Urinary bladder (tissue), 4 donors: ENCODE data around the gene SCUBE3. TPM values are rescaled to one million over a fixed set of nuclear protein-coding genes. Genes with fewer than 3 reads are reported as not detected.

Experiments used
- DNase-seq: peaks from one replicate; pipeline ENCODE4 v3.0.0-alpha.2; 2015; ENCODE audit errors: extremely low spot score
- H3K27ac ChIP-seq: one replicate; pipeline ENCODE4 v1.5.1; 2013; ENCODE audit warnings: low read depth, mild to moderate bottlenecking, moderate library complexity
- H3K36me3 ChIP-seq: one replicate; pipeline ENCODE4 v1.6.1; 2013; ENCODE audit warnings: mild to moderate bottlenecking, moderate library complexity; ENCODE audit not compliant: insufficient read depth
- H3K4me1 ChIP-seq: one replicate; pipeline ENCODE4 v1.6.1; 2013; ENCODE audit warnings: mild to moderate bottlenecking, moderate library complexity; ENCODE audit not compliant: insufficient read depth
- H3K4me3 ChIP-seq: one replicate; pipeline ENCODE4 v1.5.1; 2013; ENCODE audit warnings: low read depth, low read length
- WGBS: extraction: QIAGEN DNeasy Blood & Tissue Kit; methylation state at CpG from one replicate; pipeline ENCODE4 v1.1.7; 2013; 5-methylcytosine and 5-hydroxymethylcytosine counted together
- polyA plus RNA-seq: library from polyadenylated mRNA; stranded (reverse); fragments of 200-250 nt; gene quantifications from one replicate; pipeline ENCODE4 v1.2.3, GENCODE V29; 2013
- total RNA-seq: library from RNA; depleted of rRNA; stranded (reverse); fragments of >200 nt; gene quantifications from one replicate; pipeline ENCODE4 v1.2.3, GENCODE V29; 2014
- donor health status: healthy with polysubstance abuse.
- donor health status: healthy.

Gene SCUBE3
- total and polyA plus RNA-seq, 2 donors, result 3.9 to 8.4 TPM

GRCh38 chr6:35262596-35262995 is 48.8 kb downstream of the SCUBE3 start:
- H3K4me1 ChIP-seq, result peaks cover 2% of the 10 kb centered on the region
- H3K36me3 ChIP-seq, result no peaks in the 10 kb centered on the region
- H3K27ac ChIP-seq, result no peak overlapping the region
- no peak for DNase-seq
- no peak overlapping the region for H3K4me3 ChIP-seq
- 64% methylated on average over 2 of the region's 2 CpGs for WGBS

GRCh38 chr6:35264550-35265274 is 51.0 kb downstream of the SCUBE3 start:
- no peak for DNase-seq
- no peaks in the 10 kb centered on the region for H3K4me1 ChIP-seq
- no peak overlapping the region for H3K4me3 ChIP-seq
- H3K27ac ChIP-seq, result no peak overlapping the region
- H3K36me3 ChIP-seq, result no peaks in the 10 kb centered on the region

- WGBS, result 90% methylated on average over 2 of the region's 2 CpGs
- H3K27ac ChIP-seq, result no peak overlapping the region
- no peak overlapping the region for H3K4me3 ChIP-seq
- DNase-seq, result no peak
- H3K36me3 ChIP-seq, result no peaks in the 10 kb centered on the region
- H3K4me1 ChIP-seq, result no peaks in the 10 kb centered on the region
Measured at GRCh38 chr6:35265523-35265922, 51.8 kb downstream of the SCUBE3 start.

GRCh38 chr6:35267446-35267845 is 53.7 kb downstream of the SCUBE3 start:
- 86% methylated on average over 8 of the region's 8 CpGs for WGBS
- no peak for DNase-seq
- Histone ChIP-seq H3K4me3 (no peak overlapping the region), H3K36me3 (no peaks in the 10 kb centered on the region), H3K4me1 (no peaks in the 10 kb centered on the region), H3K27ac (no peak overlapping the region)

GRCh38 chr6:35267897-35268296 is 54.1 kb downstream of the SCUBE3 start:
- no peak overlapping the region for H3K27ac ChIP-seq
- DNase-seq, result no peak
- H3K4me1 ChIP-seq, result no peaks in the 10 kb centered on the region
- WGBS, result 67% methylated on average over 2 of the region's 2 CpGs
- no peak overlapping the region for H3K4me3 ChIP-seq
- H3K36me3 ChIP-seq, result no peaks in the 10 kb centered on the region

- no peaks in the 10 kb centered on the region for H3K36me3 ChIP-seq
- DNase-seq, result no peak
Measured at GRCh38 chr6:35272005-35272404, 58.2 kb downstream of the SCUBE3 start.

GRCh38 chr6:35273822-35274559 is 60.2 kb downstream of the SCUBE3 start:
- no peak overlapping the region for H3K27ac ChIP-seq
- H3K36me3 ChIP-seq, result no peaks in the 10 kb centered on the region
- DNase-seq, result no peak
- no peak overlapping the region for H3K4me3 ChIP-seq
- WGBS, result 84% methylated on average over 4 of the region's 4 CpGs
- no peaks in the 10 kb centered on the region for H3K4me1 ChIP-seq

More at GRCh38 chr6:35272005-35272404, 58.2 kb downstream of the SCUBE3 start:
- Histone ChIP-seq H3K27ac (no peak overlapping the region), H3K4me3 (no peak overlapping the region), H3K4me1 (no peaks in the 10 kb centered on the region)
- over 99% methylated on average over 2 of the region's 2 CpGs for WGBS

GRCh38 chr6:35275744-35276260 is 62.0 kb downstream of the SCUBE3 start:
- Histone ChIP-seq H3K36me3 (no peaks in the 10 kb centered on the region), H3K4me1 (no peaks in the 10 kb centered on the region), H3K27ac (no peak overlapping the region), H3K4me3 (no peak overlapping the region)
- no peak for DNase-seq
- WGBS, result 89% methylated on average over 4 of the region's 4 CpGs

GRCh38 chr6:35278708-35279107 is 65.0 kb downstream of the SCUBE3 start:
- Histone ChIP-seq H3K4me3 (no peak overlapping the region), H3K4me1 (no peaks in the 10 kb centered on the region), H3K36me3 (no peaks in the 10 kb centered on the region), H3K27ac (no peak overlapping the region)
- DNase-seq, result no peak
- WGBS, result 98% methylated on average over 3 of the region's 3 CpGs

GRCh38 chr6:35280903-35281302 is 67.1 kb downstream of the SCUBE3 start:
- Histone ChIP-seq H3K4me3 (no peak overlapping the region), H3K27ac (no peak overlapping the region), H3K36me3 (no peaks in the 10 kb centered on the region), H3K4me1 (no peaks in the 10 kb centered on the region)
- WGBS, result 60% methylated on average over 4 of the region's 4 CpGs
- DNase-seq, result no peak

GRCh38 chr6:35282472-35282871 is 68.7 kb downstream of the SCUBE3 start:
- Histone ChIP-seq H3K27ac (no peak overlapping the region), H3K4me3 (no peak overlapping the region), H3K36me3 (no peaks in the 10 kb centered on the region), H3K4me1 (no peaks in the 10 kb centered on the region)
- 95% methylated on average over 2 of the region's 2 CpGs for WGBS
- no peak for DNase-seq

- Histone ChIP-seq H3K27ac (no peak overlapping the region), H3K4me3 (no peak overlapping the region)
- 94% methylated on average over 2 of the region's 2 CpGs for WGBS
Measured at GRCh38 chr6:35283361-35283760, 69.6 kb downstream of the SCUBE3 start.

GRCh38 chr6:35287671-35288396 is 74.1 kb downstream of the SCUBE3 start:
- Histone ChIP-seq H3K36me3 (peaks cover 9% of the 10 kb centered on the region), H3K27ac (no peak overlapping the region), H3K4me3 (no peak overlapping the region), H3K4me1 (no peaks in the 10 kb centered on the region)
- DNase-seq, result no peak
- 86% methylated on average over 12 of the region's 12 CpGs for WGBS

More at GRCh38 chr6:35283361-35283760, 69.6 kb downstream of the SCUBE3 start:
- Histone ChIP-seq H3K4me1 (no peaks in the 10 kb centered on the region), H3K36me3 (peaks cover 6% of the 10 kb centered on the region)
- no peak for DNase-seq
